GM18870 (cell line): ENCODE data around the gene SLC28A1.
"Not testable (repeated sequence)": the region's sequence is repeated elsewhere in the genome, so short reads cannot be mapped to it uniquely, and the experiment has no call there.

Source experiments
- ATAC-seq: cut with Tn5 transposase; IDR thresholded peaks from one replicate; pipeline ENCODE4 v1.9.1; 2021; ENCODE audit warnings: moderate library complexity; ENCODE audit not compliant: unreplicated experiment

SLC28A1 gene

DNA sequence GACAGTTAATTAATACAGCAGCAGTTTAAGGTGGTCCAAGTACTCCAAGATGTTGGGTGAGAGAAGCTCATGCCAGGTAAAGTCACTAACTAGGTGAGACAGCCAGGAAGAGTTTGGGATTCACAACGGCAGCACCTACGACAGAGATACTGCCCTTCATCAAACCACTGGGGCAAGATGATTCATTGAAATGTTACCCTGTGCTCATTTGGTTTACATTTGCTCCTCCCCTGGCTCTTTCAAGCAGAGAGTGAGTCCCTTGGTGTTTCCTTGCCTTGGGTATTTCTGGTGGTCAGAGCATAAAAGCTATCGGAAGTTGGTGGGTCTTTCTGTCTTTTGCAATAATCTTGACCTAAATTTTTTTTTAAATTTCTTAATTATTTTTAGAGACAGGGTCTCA is 77.2 kb downstream of the SLC28A1 start:
- ATAC-seq = no peak

DNA sequence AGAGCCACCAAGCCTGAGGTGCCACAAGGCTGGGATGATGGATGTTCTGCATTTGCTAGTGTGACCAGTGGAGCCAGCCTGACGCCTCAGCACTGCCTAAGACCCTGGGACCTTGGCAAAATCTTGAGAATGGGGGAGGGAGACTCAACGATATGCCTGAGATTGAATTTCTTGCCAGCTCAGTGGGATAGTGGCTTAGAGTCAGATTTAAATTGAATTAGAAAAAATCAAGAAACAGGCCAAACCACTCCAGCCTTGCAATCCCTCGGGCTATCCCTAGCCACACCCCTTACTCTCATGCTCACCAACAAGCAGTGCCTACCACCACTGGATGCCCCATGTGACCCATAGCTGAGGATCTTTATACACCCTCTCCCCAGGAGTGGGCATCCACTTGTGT is 78.5 kb downstream of the SLC28A1 start:
- no peak for ATAC-seq

DNA sequence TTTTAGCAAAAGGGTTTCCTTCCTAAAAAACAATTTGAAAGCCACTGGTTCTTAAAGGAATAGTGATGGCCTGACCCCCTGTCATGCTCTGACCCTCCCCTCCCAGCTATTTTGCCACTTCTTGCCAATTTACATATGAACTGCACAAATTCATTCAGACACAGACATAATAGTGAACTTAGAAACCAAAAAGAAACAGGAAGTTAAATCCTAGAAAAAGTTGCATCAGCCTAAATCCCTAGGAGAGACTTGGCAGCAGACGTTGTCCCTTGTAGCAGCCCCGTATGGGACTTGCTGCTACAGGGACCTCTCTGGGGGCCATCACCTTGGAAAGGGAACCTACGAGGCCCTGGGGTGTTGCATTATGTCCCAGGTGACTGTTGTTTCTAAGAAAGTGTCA is 82.9 kb downstream of the SLC28A1 start:
- ATAC-seq = no peak

DNA sequence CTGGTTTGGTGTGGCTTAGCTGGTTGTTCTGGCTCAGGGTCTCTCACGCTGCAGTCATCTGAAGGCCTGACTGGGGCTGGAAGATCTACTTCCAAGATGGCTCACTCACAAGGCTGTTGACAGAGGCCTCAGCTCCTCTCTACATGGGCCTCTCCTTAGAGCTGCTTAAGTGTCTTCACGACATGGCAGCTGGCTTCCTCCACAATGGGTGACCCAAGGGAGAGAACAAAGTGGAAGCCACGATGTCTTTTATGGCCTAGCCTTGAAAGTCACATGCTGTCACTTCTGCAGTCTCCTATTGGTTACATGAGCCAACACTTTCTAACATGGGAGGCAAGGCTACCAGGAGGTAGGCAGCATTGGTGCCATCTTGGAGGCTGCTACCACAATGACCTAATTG is 83.8 kb downstream of the SLC28A1 start:
- ATAC-seq = no peak

GRCh38 chr15:84969257-84969656 is 84.8 kb downstream of the SLC28A1 start:
- ATAC-seq = no peak

DNA sequence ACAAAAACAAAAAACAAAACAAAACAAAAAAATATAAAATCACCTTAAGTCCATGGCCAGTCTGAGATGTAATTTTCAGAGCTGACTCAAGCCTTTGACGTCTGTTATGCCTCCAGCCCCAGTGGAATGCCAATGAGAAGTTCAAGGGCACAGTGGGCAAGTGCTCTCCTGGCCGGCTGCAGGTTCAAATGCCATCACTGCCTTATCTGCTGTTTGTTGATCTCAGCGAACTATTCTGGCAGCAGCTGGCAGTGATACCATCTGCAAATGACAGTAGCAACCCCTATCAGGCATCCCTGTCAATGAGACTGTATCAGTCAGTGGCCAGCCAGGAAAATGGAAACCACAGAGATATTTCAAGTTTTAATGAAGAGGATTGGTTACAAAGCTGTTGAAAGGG is 86.4 kb downstream of the SLC28A1 start:
- ATAC-seq = no peak

DNA sequence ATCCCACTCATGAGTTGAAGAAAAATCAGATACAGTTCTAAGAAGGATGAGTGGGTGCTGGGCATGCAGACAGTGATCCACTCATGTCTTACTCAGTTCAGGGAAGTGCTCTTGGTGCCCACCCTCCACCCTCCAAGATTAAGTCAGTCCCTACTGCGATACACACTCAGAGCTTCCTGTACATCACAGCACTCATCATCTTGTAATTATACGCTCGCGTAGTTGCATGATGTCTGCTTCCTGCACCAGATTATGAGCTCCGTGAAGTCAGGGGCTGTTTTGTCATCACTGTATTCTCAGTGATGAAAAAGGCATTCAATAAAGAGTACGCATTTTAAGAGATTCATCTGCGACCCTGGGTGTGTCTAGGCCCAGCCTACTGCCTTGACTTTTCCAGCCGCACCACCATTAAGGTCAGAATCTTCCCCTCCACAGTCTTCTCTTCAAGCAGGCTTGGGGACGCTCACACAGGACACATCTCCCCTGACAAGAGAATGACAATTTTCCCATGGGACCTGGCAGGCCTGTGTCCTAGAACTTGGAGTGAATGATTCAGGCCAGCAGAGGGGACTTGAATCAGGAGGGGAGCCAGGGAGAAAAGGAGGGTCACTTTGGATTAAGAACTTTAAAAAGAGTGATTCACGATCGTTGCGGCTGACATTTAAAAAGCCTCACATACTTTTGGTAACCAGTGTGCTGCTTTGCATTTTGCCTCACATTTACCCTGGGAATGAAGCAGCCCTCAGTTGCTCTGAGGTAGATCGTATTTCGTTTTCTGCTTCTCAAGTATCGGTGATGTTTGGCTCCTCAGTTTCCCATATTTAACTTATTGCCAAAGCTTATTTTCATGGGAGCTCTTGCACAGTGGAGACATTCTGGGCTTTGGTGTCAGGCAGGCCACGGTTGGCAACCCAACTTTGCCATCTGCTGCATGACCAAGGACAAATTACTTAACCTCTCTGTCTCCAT is 89.3 kb downstream of the SLC28A1 start:
- ATAC-seq = no peak

GRCh38 chr15:84975871-84976351 is 91.4 kb downstream of the SLC28A1 start:
- no peak for ATAC-seq

- ATAC-seq = no peak
These were observed 92.4 kb downstream of the SLC28A1 start for GRCh38 chr15:84976746-84977345.

DNA sequence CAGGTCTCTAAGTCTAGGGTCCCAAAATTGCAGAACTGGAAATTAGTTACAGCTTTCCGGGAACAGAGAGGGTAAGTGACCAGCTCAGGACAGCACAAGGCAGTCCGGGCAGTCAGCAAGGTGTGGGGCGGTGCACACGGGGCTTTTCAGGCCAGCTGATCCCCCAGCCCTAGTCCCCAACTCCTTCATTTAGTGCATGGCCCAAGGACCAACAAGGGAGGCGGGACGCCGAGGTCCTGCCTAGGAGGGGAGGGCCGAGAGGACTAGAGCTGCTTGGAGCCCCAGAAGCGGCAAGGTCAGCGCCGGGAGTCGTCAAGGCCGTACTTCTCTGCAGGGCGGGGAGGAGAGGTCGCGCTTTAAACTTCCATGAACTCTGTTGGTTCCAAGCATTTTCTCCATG is 95.2 kb downstream of the SLC28A1 start:
- ATAC-seq = no peak

DNA sequence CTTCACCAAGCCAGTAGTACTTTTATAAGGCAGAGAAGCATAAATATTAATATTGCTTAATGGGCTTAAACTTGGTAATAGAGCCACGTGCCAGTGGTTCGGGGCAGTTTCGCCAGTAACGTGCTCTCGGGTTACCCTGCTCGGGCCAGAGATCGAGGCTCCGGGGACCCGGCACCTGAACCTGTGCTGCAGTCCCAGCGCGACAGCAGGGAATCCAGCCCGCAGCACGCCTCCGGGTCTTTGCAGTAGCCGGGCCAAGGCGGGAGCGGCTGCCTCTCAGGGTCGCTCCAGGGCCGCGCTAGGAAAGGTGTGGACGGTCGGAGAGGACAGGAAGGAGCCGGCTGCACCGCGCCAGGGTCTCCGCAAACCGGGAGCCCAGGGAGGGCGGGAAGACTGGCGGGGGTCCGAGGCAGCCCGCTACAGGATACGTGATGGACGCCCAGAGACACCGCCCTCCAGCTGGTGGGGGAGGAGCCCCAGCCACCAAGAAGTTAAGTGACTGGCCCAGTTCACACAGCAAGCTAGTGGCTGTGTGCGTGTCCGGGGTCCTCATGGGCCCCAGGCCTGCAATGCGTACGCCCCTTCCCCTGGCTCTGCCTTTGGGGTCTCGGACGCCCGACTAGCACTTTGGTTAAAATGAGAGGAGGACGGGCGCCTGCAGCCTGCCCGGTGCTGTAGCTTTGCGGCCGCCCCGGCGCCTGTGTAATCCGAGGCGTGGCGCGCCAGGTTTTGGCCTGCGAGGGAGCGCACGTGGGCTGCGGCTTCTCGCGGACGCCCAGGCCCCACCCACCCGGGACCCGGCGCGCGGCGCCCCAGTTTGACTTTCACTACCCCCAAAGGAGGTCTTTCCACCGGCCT is 96.0 kb downstream of the SLC28A1 start:
- ATAC-seq = peak; percentile 61

- peak; percentile 35 for ATAC-seq
These were observed 96.7 kb downstream of the SLC28A1 start for GRCh38 chr15:84981054-84981710.

DNA sequence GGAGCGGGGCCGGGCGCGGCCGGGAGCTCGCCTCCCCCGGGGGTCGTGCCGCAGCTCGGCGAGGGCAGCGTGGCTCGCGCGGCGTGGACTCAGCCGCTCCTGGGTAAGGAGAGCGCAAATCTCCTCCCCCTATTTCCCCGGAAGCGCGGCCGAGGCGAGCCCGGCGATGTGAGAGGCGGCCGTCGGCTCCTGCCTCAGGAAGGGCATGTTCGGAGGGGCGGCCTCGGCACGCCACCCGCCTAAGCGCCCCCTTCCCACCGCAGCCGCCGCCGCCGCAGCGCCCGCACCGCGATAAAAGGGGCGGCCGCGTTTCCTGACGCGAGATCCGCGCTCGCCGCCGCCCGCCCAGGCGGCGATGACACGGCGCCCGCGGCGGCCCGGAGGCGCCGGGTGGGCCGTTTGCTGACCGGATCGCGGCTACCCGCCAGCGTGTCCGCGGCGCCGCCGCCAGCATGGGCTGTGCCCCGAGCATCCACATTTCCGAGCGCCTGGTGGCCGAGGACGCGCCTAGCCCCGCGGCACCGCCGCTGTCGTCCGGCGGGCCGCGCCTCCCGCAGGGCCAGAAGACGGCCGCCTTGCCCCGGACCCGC is 97.3 kb downstream of the SLC28A1 start, which contains the start of gene PDE8A:
Gene PDE8A, plus strand, starts transcription at position 146 of the 590 bp plus-strand sequence. Its CDS starts 307 bp downstream, at position 453.
- peak; percentile 7 for ATAC-seq

DNA sequence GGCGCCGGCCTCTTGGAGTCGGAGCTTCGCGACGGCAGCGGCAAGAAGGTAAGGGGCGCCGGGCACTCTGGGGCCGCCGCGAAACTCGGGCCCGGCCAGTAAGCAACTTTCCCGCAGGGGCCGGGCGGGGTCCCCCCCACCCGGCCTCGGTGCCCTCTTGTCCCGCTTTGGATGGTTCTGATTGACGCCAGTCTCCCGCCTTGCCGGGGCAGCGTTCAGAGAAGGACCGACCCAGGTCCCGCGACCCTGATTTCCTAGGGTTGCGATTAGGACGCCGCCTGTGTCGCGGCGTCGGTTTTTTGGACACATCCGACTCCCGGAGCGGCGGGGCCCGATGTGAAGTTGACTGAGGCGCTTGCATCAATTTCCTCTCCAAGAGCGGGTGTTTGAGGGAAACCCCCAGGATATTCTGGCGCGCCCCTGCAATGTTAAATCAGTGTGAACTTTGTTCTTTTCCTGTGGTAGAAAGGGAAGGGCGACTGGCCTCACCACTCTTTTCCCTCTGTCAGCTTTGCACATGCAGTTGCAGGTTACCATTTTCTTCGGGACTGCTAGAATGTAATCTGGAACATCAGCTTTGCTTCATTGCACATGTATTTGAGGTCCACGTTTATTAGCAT is 97.9 kb downstream of the SLC28A1 start:
- ATAC-seq = no peak

DNA sequence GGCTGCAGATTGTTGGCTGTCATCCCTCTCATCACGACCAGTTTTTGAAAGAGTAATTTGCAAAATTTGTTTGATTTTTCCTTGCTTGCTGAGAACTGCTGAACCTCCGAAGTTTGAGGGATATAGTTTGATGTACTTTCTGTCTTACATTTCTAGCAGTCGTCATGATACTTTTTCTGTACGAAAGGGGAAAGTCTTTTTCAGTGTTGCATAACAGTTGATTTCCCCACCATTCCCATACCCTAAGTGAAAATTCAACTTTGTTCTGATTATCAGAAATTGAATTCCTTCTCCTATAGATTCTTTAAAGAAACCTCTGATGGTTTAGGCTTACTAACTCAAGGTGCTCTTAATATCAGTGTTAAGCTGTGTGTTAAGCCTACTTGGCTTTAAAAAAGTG is 98.8 kb downstream of the SLC28A1 start:
- no peak for ATAC-seq

GRCh38 chr15:84983711-84984110 is 99.2 kb downstream of the SLC28A1 start:
- no peak for ATAC-seq

- ATAC-seq = no peak
These were observed 100.7 kb downstream of the SLC28A1 start for GRCh38 chr15:84985158-84985557.

GRCh38 chr15:84987351-84987750 is 102.9 kb downstream of the SLC28A1 start:
- ATAC-seq = not testable (repeated sequence)

DNA sequence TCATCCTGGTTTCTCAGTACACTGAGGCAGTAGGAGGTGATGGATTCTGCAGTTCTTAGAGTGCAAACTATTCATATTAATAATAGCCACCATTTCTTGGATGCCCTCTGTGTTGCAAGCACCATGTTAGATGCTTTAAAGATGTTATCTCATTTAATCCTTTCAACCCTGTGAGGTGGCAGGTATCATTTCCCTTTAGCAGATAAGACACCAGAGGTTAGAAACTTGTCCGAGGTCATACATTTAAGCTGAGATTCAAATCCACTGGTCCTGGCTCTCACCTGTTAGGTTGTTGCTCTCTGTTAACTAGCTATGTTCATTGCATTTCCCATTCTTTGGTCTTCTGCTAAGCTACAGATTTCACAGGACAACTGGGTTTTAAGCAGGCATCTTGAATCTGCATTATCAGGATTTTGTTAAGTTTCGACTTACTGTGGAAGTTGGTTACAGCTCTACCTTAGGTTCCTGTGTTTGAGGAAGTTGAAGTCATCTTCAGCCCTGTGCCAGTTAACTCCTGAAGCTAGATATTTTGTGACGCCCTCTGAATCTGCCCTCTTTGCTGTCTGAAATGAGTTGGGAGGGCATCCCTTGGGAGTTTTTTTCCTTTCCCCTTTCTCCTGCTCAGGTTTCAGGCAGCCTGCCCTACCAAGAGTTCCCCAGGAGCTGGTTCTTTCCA is 103.6 kb downstream of the SLC28A1 start:
- no peak for ATAC-seq
